ENCODE measurements around the gene CASTOR1. TPM values are rescaled to one million over a fixed set of nuclear protein-coding genes. Genes with fewer than 3 reads are reported as not detected.

Gene CASTOR1
- polyA plus RNA-seq, 4 donors, result 8.7 to 15.9 (median 12.8) TPM

Other genes with a start within 250 kb of the CASTOR1 start
- gene HORMAD2, start 209.0 kb downstream of the CASTOR1 start, polyA plus RNA-seq (ENCODE audit: insufficient read length in 4 of 4), result under 1 TPM in 1 of 4 donors, not detected in 3; 0.08 TPM
- 1 to 10 TPM; 1.3 to 2.4 (median 2.3) TPM for gene LIF, start 42.7 kb downstream of the CASTOR1 start, polyA plus RNA-seq (ENCODE audit: insufficient read length in 4 of 4)
- gene OSM, start 22.7 kb downstream of the CASTOR1 start, polyA plus RNA-seq (ENCODE audit: insufficient read length in 4 of 4), result under 1 TPM in 3 of 4 donors, not detected in 1; 0.13 to 0.38 (median 0.34) TPM
- 10 to 100 TPM; 14.1 to 18.4 (median 16.3) TPM for gene TBC1D10A, start 37.4 kb upstream of the CASTOR1 start, polyA plus RNA-seq (ENCODE audit: insufficient read length in 4 of 4)
- gene SF3A1, start 67.4 kb upstream of the CASTOR1 start, polyA plus RNA-seq (ENCODE audit: insufficient read length in 4 of 4), result 100 to 1,000 TPM; 129 to 168 (median 150) TPM
- 1 to 10 TPM; 5.4 to 9.2 (median 7.3) TPM for gene CCDC157, start 67.5 kb upstream of the CASTOR1 start, polyA plus RNA-seq (ENCODE audit: insufficient read length in 4 of 4)
- 10 to 100 TPM; 18.3 to 26.3 (median 24.7) TPM for gene RNF215, start 97.9 kb upstream of the CASTOR1 start, polyA plus RNA-seq (ENCODE audit: insufficient read length in 4 of 4)
- gene SEC14L2, start 107.5 kb upstream of the CASTOR1 start, polyA plus RNA-seq (ENCODE audit: insufficient read length in 4 of 4), result 1 to 10 TPM; 4.3 to 8.0 (median 6.3) TPM
- gene MTFP1, start 136.3 kb upstream of the CASTOR1 start, polyA plus RNA-seq (ENCODE audit: insufficient read length in 4 of 4), result 10 to 100 TPM in 3 of 4 donors, 1 to 10 TPM in 1; 8.4 to 12.8 (median 12.2) TPM
- gene SEC14L3, start 182.5 kb upstream of the CASTOR1 start, polyA plus RNA-seq (ENCODE audit: insufficient read length in 4 of 4), result under 1 TPM in 1 of 4 donors, not detected in 3; 0.08 TPM
- 1 to 10 TPM in 2 of 4 donors, under 1 TPM in 2; 0.59 to 1.4 (median 0.91) TPM for gene SEC14L4, start 216.2 kb upstream of the CASTOR1 start, polyA plus RNA-seq (ENCODE audit: insufficient read length in 4 of 4)

Data from left renal cortex interstitium (tissue), 4 donors.